Activated naive CD8-positive, alpha-beta T cell (primary cell): ENCODE data around the gene CEBPA.
A peak's percentile ranks its signal among the peaks of the same experiment; 100 is the strongest.

Experiments
- H3K27ac Mint-ChIP-seq: one replicate; pipeline ENCODE4 v1.8.0; 2021; ENCODE audit warnings: mixed read lengths
- H3K27me3 Mint-ChIP-seq: one replicate; pipeline ENCODE4 v1.8.0; 2021; ENCODE audit warnings: mixed read lengths
- H3K36me3 Mint-ChIP-seq: one replicate; pipeline ENCODE4 v1.8.0; 2021; ENCODE audit warnings: mixed read lengths
- H3K4me1 Mint-ChIP-seq: one replicate; pipeline ENCODE4 v1.8.0; 2021; ENCODE audit warnings: low read depth, mixed read lengths
- H3K4me3 Mint-ChIP-seq: one replicate; pipeline ENCODE4 v1.8.0; 2021; ENCODE audit warnings: mild to moderate bottlenecking, mixed read lengths
- H3K9me3 Mint-ChIP-seq: one replicate; pipeline ENCODE4 v1.8.0; 2021; ENCODE audit warnings: low read depth, mixed read lengths

The CEBPA gene

GRCh38 chr19:33310606-33311325, 8.4 kb upstream of the CEBPA start:
- H3K4me1 Mint-ChIP-seq, result no peaks in the 10 kb centered on the region
- peaks cover 6% of the 10 kb centered on the region for H3K27me3 Mint-ChIP-seq
- no peak overlapping the region for H3K27ac Mint-ChIP-seq
- no peaks in the 10 kb centered on the region for H3K9me3 Mint-ChIP-seq
- H3K36me3 Mint-ChIP-seq, result no peaks in the 10 kb centered on the region
- H3K4me3 Mint-ChIP-seq, result no peak overlapping the region

GRCh38 chr19:33309826-33310225, 7.5 kb upstream of the CEBPA start:
- Mint-ChIP-seq H3K4me1 (no peaks in the 10 kb centered on the region), H3K4me3 (no peak overlapping the region), H3K27ac (no peak overlapping the region), H3K9me3 (no peaks in the 10 kb centered on the region), H3K27me3 (peaks cover 7% of the 10 kb centered on the region), H3K36me3 (no peaks in the 10 kb centered on the region)

GRCh38 chr19:33306853-33307792, 4.8 kb upstream of the CEBPA start:
- H3K36me3 Mint-ChIP-seq, result no peaks in the 10 kb centered on the region
- H3K27ac Mint-ChIP-seq, result no peak overlapping the region

GRCh38 chr19:33306191-33306590, 3.9 kb upstream of the CEBPA start:
- peaks cover 2% of the 10 kb centered on the region for H3K4me1 Mint-ChIP-seq
- H3K36me3 Mint-ChIP-seq, result no peaks in the 10 kb centered on the region
- H3K4me3 Mint-ChIP-seq, result no peak overlapping the region
- H3K9me3 Mint-ChIP-seq, result no peaks in the 10 kb centered on the region
- no peak overlapping the region for H3K27ac Mint-ChIP-seq
- H3K27me3 Mint-ChIP-seq, result peaks cover 7% of the 10 kb centered on the region

More at GRCh38 chr19:33306853-33307792, 4.8 kb upstream of the CEBPA start:
- Mint-ChIP-seq H3K4me1 (peaks cover 2% of the 10 kb centered on the region), H3K4me3 (no peak overlapping the region), H3K27me3 (peaks cover 7% of the 10 kb centered on the region), H3K9me3 (no peaks in the 10 kb centered on the region)

- Mint-ChIP-seq H3K36me3 (no peaks in the 10 kb centered on the region), H3K4me3 (no peak overlapping the region), H3K9me3 (no peaks in the 10 kb centered on the region), H3K27me3 (peaks cover 10% of the 10 kb centered on the region), H3K4me1 (peaks cover 2% of the 10 kb centered on the region), H3K27ac (no peak overlapping the region)
Observed at GRCh38 chr19:33304760-33305647, 2.7 kb upstream of the CEBPA start.

GRCh38 chr19:33304371-33304759, 2.0 kb upstream of the CEBPA start:
- no peaks in the 10 kb centered on the region for H3K36me3 Mint-ChIP-seq
- peaks cover 10% of the 10 kb centered on the region for H3K27me3 Mint-ChIP-seq
- H3K4me1 Mint-ChIP-seq, result peaks cover 2% of the 10 kb centered on the region
- no peak overlapping the region for H3K27ac Mint-ChIP-seq
- H3K9me3 Mint-ChIP-seq, result no peaks in the 10 kb centered on the region
- H3K4me3 Mint-ChIP-seq, result peak overlapping the region; percentile 17

GRCh38 chr19:33303791-33304345, 1.5 kb upstream of the CEBPA start:
- Mint-ChIP-seq H3K27me3 (peaks cover 13% of the 10 kb centered on the region), H3K4me3 (peak overlapping the region; percentile 17), H3K36me3 (no peaks in the 10 kb centered on the region), H3K27ac (no peak overlapping the region), H3K4me1 (peaks cover 2% of the 10 kb centered on the region), H3K9me3 (no peaks in the 10 kb centered on the region)

- no peaks in the 10 kb centered on the region for H3K36me3 Mint-ChIP-seq
- H3K27me3 Mint-ChIP-seq, result peaks cover 13% of the 10 kb centered on the region
- peak overlapping the region; percentile 58 for H3K4me3 Mint-ChIP-seq
- no peak overlapping the region for H3K27ac Mint-ChIP-seq
- no peaks in the 10 kb centered on the region for H3K9me3 Mint-ChIP-seq
- H3K4me1 Mint-ChIP-seq, result peaks cover 2% of the 10 kb centered on the region
Observed at GRCh38 chr19:33302974-33303790, 848 bp upstream of the CEBPA start.

GRCh38 chr19:33301900-33302174, 497 bp downstream of the CEBPA start:
- no peaks in the 10 kb centered on the region for H3K36me3 Mint-ChIP-seq
- H3K4me1 Mint-ChIP-seq, result peaks cover 2% of the 10 kb centered on the region
- no peak overlapping the region for H3K27ac Mint-ChIP-seq
- H3K27me3 Mint-ChIP-seq, result peaks cover 15% of the 10 kb centered on the region
- H3K4me3 Mint-ChIP-seq, result no peak overlapping the region
- no peaks in the 10 kb centered on the region for H3K9me3 Mint-ChIP-seq

GRCh38 chr19:33301144-33301899, 1.0 kb downstream of the CEBPA start:
- Mint-ChIP-seq H3K4me1 (peaks cover 2% of the 10 kb centered on the region), H3K36me3 (no peaks in the 10 kb centered on the region), H3K9me3 (no peaks in the 10 kb centered on the region), H3K27me3 (peaks cover 15% of the 10 kb centered on the region), H3K27ac (no peak overlapping the region), H3K4me3 (peak overlapping the region; percentile 59)

- Mint-ChIP-seq H3K4me3 (peak overlapping the region; percentile 67), H3K4me1 (peaks cover 2% of the 10 kb centered on the region)
Observed at GRCh38 chr19:33300894-33301143, 1.5 kb downstream of the CEBPA start.

GRCh38 chr19:33300009-33300893, 2.1 kb downstream of the CEBPA start:
- Mint-ChIP-seq H3K4me3 (peak overlapping the region; percentile 67), H3K9me3 (no peaks in the 10 kb centered on the region), H3K36me3 (no peaks in the 10 kb centered on the region), H3K27ac (no peak overlapping the region), H3K27me3 (peaks cover 12% of the 10 kb centered on the region), H3K4me1 (peaks cover 2% of the 10 kb centered on the region)

More at GRCh38 chr19:33300894-33301143, 1.5 kb downstream of the CEBPA start:
- Mint-ChIP-seq H3K9me3 (no peaks in the 10 kb centered on the region), H3K27ac (no peak overlapping the region), H3K36me3 (no peaks in the 10 kb centered on the region), H3K27me3 (peaks cover 14% of the 10 kb centered on the region)
